SK-N-SH treated with all-trans-retinoic acid at 6 μM for 48 hours (cell line): Measurements from ENCODE around the gene GAL.

ENCODE experiments used
- ATAC-seq: fragments of 200-7000 bp; cut with Tn5 transposase; 3 replicates; pipeline ENCODE4 v1.9.1; 2020; ENCODE audit warnings: mild to moderate bottlenecking, moderate library complexity
- ARNTL ChIP-seq: fragments of 450-650 bp; formaldehyde crosslinking; IDR thresholded peaks from 2 replicates; pipeline ENCODE4 v1.5.0; 2020; ENCODE audit warnings: low read depth, mild to moderate bottlenecking, moderate library complexity, borderline replicate concordance
- BACH2 ChIP-seq: fragments of 250-450 bp; sonication (Bioruptor Pico); IDR thresholded peaks from 2 replicates; pipeline ENCODE4 v1.9.0; 2021; ENCODE audit warnings: mild to moderate bottlenecking, borderline replicate concordance
- CSDC2 ChIP-seq: fragments of 250-450 bp; sonication (Bioruptor Pico); IDR thresholded peaks from 2 replicates; pipeline ENCODE4 v1.5.0; 2020; ENCODE audit warnings: mild to moderate bottlenecking, moderate library complexity
- GLIS3 ChIP-seq: fragments of 250-450 bp; sonication (Bioruptor Pico); IDR thresholded peaks from 2 replicates; pipeline ENCODE4 v1.5.0; 2020; ENCODE audit warnings: mild to moderate bottlenecking, moderate library complexity
- OSR1 ChIP-seq: fragments of 250-450 bp; sonication (Bioruptor Pico); IDR thresholded peaks from 2 replicates; pipeline ENCODE4 v1.8.0; 2022; ENCODE audit warnings: moderate library complexity, mild to moderate bottlenecking, inconsistent platforms
- TCF4 ChIP-seq: fragments of 250-450 bp; sonication (Bioruptor Pico); IDR thresholded peaks from 2 replicates; pipeline ENCODE4 v1.8.0; 2021; ENCODE audit warnings: mild to moderate bottlenecking, moderate library complexity, borderline replicate concordance
- TOX ChIP-seq: fragments of 250-450 bp; sonication (Bioruptor Pico); IDR thresholded peaks from 2 replicates; pipeline ENCODE4 v1.8.0; 2021; ENCODE audit warnings: mild to moderate bottlenecking, moderate library complexity, borderline replicate concordance
- ZC3H10 ChIP-seq: fragments of 250-450 bp; sonication (Bioruptor Pico); IDR thresholded peaks from 2 replicates; pipeline ENCODE4 v1.5.1; 2021; ENCODE audit warnings: mild to moderate bottlenecking, moderate library complexity
- ZFP3 ChIP-seq: fragments of 250-450 bp; sonication (Bioruptor Pico); IDR thresholded peaks from 2 replicates; pipeline ENCODE4 v1.5.0; 2020; ENCODE audit warnings: mild to moderate bottlenecking, moderate library complexity
- ZNF565 ChIP-seq: fragments of 450-650 bp; formaldehyde crosslinking; conservative IDR thresholded peaks from 2 replicates; pipeline ENCODE4 v1.5.0; 2020; ENCODE audit warnings: low read depth, mild to moderate bottlenecking, moderate library complexity
- ZNF70 ChIP-seq: fragments of 450-650 bp; formaldehyde crosslinking; IDR thresholded peaks from 2 replicates; pipeline ENCODE4 v1.5.0; 2020; ENCODE audit warnings: mild to moderate bottlenecking, moderate library complexity
- ZNF8 ChIP-seq: fragments of 450-650 bp; formaldehyde crosslinking; IDR thresholded peaks from 2 replicates; pipeline ENCODE4 v1.5.0; 2020; ENCODE audit warnings: mild to moderate bottlenecking, moderate library complexity
- TF ChIP-seq, protein P1 (sequence below): fragments of 250-450 bp; sonication (Bioruptor Pico); IDR thresholded peaks from 2 replicates; pipeline ENCODE4 v1.8.0; 2021; ENCODE audit warnings: low read depth, mild to moderate bottlenecking, moderate library complexity, borderline replicate concordance
- TF ChIP-seq, protein P2 (sequence below): fragments of 250-450 bp; sonication (Bioruptor Pico); IDR thresholded peaks from 2 replicates; pipeline ENCODE4 v1.8.0; 2020; ENCODE audit warnings: mild to moderate bottlenecking, moderate library complexity, borderline replicate concordance
- TF ChIP-seq, protein P3 (sequence below): fragments of 250-450 bp; sonication (Bioruptor Pico); IDR thresholded peaks from 2 replicates; pipeline ENCODE4 v1.5.0; 2020; ENCODE audit warnings: mild to moderate bottlenecking, moderate library complexity
- TF ChIP-seq, protein P4 (sequence below): fragments of 250-450 bp; sonication (Bioruptor Pico); IDR thresholded peaks from 2 replicates; pipeline ENCODE4 v1.5.1; 2021; ENCODE audit warnings: mild to moderate bottlenecking, moderate library complexity
- TF ChIP-seq, protein P5 (sequence below): fragments of 250-450 bp; sonication (Bioruptor Pico); IDR thresholded peaks from 2 replicates; pipeline ENCODE4 v1.5.1; 2020; ENCODE audit warnings: low read depth, mild to moderate bottlenecking, moderate library complexity

Gene GAL

DNA sequence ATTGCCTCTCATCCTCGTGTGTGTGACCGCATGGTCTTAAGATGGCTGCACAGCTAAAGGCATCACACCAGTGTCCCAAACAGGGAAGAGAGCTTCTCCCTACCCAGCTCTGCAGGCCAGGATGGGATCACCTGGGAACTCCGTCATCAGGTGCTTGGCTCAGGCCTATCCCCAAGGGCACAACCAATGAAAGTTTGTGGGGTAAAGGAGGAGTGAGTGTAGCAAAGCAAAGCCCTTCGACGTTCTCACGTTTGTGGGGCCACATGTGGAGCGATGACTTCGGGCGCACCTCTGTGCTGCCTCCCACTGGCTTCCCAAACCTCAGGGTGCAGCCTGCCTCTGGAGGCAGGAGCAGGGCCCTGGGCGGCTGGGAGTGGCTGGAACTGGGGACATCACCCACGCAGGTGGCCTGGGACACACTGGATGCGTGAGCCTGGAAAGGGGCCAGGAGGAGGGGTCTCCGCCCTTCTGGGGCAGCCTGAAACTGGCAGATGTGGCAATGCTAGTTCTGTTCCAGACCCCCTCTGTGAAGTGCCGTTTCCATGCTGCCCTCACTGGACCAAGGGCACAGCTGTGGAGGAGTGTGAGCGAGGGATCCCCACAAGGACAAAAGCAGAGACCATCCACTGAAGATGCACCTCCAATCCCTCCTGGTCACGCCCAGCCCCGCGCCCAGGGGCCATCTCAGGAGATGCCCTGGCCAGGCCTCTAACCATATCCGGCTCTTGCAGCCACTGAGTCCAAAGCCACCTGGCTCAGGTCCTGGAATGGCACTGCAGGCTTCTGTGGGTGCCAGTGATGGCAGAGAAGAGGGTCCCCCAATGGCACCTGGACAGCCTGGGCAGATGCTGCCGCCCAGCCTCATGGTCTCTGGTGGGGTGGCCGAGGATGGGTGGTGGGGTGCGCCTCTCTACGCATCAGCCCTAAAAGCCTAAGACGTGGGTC is 30.6 kb upstream of the GAL start (continued):
- TF ChIP-seq, protein P1, sequence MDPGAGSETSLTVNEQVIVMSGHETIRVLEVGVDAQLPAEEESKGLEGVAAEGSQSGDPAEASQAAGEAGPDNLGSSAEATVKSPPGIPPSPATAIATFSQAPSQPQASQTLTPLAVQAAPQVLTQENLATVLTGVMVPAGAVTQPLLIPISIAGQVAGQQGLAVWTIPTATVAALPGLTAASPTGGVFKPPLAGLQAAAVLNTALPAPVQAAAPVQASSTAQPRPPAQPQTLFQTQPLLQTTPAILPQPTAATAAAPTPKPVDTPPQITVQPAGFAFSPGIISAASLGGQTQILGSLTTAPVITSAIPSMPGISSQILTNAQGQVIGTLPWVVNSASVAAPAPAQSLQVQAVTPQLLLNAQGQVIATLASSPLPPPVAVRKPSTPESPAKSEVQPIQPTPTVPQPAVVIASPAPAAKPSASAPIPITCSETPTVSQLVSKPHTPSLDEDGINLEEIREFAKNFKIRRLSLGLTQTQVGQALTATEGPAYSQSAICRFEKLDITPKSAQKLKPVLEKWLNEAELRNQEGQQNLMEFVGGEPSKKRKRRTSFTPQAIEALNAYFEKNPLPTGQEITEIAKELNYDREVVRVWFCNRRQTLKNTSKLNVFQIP (CRISPR knock-in tag) = no peak

DNA sequence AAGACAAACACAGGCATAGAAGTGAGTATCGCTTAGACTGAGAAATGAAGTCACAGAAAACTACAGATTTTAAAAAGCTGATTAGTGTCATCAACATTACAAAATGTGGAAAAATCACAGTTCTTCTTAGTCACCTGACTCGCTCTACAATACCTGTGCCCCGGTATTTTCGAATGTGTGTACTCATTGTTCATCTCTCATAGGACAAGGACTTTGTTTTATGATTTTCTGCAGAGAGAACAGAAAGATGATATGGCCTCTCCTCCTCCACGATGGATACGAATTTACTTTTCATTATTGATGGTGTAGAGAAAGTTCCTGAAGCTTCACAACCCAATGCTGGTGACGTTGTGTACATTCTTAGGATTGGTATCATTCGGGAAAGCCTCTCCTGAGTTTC is 29.4 kb upstream of the GAL start:
- no peak for ATAC-seq
- TF ChIP-seq ARNTL (no peak), ZNF8 (no peak), ZNF565 (CRISPR knock-in tag) (no peak), ZC3H10 (CRISPR knock-in tag) (no peak), ZFP3 (CRISPR knock-in tag) (no peak), ZNF70 (CRISPR knock-in tag) (no peak), OSR1 (no peak), TCF4 (CRISPR knock-in tag) (no peak)
- TF ChIP-seq, protein P2, sequence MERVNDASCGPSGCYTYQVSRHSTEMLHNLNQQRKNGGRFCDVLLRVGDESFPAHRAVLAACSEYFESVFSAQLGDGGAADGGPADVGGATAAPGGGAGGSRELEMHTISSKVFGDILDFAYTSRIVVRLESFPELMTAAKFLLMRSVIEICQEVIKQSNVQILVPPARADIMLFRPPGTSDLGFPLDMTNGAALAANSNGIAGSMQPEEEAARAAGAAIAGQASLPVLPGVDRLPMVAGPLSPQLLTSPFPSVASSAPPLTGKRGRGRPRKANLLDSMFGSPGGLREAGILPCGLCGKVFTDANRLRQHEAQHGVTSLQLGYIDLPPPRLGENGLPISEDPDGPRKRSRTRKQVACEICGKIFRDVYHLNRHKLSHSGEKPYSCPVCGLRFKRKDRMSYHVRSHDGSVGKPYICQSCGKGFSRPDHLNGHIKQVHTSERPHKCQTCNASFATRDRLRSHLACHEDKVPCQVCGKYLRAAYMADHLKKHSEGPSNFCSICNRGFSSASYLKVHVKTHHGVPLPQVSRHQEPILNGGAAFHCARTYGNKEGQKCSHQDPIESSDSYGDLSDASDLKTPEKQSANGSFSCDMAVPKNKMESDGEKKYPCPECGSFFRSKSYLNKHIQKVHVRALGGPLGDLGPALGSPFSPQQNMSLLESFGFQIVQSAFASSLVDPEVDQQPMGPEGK (CRISPR knock-in tag) = no peak
- TF ChIP-seq, protein P3, sequence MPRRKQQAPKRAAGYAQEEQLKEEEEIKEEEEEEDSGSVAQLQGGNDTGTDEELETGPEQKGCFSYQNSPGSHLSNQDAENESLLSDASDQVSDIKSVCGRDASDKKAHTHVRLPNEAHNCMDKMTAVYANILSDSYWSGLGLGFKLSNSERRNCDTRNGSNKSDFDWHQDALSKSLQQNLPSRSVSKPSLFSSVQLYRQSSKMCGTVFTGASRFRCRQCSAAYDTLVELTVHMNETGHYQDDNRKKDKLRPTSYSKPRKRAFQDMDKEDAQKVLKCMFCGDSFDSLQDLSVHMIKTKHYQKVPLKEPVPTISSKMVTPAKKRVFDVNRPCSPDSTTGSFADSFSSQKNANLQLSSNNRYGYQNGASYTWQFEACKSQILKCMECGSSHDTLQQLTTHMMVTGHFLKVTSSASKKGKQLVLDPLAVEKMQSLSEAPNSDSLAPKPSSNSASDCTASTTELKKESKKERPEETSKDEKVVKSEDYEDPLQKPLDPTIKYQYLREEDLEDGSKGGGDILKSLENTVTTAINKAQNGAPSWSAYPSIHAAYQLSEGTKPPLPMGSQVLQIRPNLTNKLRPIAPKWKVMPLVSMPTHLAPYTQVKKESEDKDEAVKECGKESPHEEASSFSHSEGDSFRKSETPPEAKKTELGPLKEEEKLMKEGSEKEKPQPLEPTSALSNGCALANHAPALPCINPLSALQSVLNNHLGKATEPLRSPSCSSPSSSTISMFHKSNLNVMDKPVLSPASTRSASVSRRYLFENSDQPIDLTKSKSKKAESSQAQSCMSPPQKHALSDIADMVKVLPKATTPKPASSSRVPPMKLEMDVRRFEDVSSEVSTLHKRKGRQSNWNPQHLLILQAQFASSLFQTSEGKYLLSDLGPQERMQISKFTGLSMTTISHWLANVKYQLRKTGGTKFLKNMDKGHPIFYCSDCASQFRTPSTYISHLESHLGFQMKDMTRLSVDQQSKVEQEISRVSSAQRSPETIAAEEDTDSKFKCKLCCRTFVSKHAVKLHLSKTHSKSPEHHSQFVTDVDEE (CRISPR knock-in tag) = no peak

DNA sequence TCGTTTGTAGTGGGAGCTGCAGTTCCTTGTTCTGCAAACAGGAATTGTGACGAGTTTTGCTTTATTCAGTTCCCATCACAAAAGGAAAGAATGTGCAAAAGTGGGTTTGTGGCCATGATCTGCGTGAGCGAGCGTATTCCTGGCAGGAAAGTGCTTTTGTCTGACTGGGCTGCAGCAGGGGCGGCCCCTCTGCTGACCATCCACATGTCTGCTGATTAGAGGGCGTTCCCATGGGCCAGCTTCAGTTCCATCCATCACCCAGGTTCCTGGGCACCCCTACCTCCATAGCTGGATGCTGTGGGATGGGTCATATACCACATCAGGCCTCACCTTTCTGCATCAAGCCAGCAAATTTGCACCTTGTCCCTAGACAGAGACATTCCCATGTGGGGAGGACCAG is 28.9 kb upstream of the GAL start:
- ATAC-seq = no peak
- TF ChIP-seq ARNTL (no peak), ZNF565 (CRISPR knock-in tag) (no peak), OSR1 (no peak), BACH2 (no peak), TOX (CRISPR knock-in tag) (no peak), ZNF70 (CRISPR knock-in tag) (no peak), ZFP3 (CRISPR knock-in tag) (no peak), GLIS3 (no peak), TCF4 (CRISPR knock-in tag) (no peak), CSDC2 (CRISPR knock-in tag) (no peak)
- TF ChIP-seq, protein P1 (CRISPR knock-in tag) = no peak
- TF ChIP-seq, protein P4, sequence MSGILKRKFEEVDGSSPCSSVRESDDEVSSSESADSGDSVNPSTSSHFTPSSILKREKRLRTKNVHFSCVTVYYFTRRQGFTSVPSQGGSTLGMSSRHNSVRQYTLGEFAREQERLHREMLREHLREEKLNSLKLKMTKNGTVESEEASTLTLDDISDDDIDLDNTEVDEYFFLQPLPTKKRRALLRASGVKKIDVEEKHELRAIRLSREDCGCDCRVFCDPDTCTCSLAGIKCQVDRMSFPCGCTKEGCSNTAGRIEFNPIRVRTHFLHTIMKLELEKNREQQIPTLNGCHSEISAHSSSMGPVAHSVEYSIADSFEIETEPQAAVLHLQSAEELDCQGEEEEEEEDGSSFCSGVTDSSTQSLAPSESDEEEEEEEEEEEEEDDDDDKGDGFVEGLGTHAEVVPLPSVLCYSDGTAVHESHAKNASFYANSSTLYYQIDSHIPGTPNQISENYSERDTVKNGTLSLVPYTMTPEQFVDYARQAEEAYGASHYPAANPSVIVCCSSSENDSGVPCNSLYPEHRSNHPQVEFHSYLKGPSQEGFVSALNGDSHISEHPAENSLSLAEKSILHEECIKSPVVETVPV (CRISPR knock-in tag) = no peak
- TF ChIP-seq, protein P3 (CRISPR knock-in tag) = no peak
- TF ChIP-seq, protein P5, sequence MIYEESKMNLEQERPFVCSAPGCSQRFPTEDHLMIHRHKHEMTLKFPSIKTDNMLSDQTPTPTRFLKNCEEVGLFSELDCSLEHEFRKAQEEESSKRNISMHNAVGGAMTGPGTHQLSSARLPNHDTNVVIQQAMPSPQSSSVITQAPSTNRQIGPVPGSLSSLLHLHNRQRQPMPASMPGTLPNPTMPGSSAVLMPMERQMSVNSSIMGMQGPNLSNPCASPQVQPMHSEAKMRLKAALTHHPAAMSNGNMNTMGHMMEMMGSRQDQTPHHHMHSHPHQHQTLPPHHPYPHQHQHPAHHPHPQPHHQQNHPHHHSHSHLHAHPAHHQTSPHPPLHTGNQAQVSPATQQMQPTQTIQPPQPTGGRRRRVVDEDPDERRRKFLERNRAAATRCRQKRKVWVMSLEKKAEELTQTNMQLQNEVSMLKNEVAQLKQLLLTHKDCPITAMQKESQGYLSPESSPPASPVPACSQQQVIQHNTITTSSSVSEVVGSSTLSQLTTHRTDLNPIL (CRISPR knock-in tag) = no peak
- TF ChIP-seq, protein P2 (CRISPR knock-in tag) = no peak
